ENCODE results near the gene SSBP3. TPM values are rescaled to one million over a fixed set of nuclear protein-coding genes. Genes with fewer than 3 reads are reported as not detected.

SSBP3 gene
- total RNA-seq, 4 donors from 2014 or later, result 17.1 to 25.4 (median 21.5) TPM

DNA sequence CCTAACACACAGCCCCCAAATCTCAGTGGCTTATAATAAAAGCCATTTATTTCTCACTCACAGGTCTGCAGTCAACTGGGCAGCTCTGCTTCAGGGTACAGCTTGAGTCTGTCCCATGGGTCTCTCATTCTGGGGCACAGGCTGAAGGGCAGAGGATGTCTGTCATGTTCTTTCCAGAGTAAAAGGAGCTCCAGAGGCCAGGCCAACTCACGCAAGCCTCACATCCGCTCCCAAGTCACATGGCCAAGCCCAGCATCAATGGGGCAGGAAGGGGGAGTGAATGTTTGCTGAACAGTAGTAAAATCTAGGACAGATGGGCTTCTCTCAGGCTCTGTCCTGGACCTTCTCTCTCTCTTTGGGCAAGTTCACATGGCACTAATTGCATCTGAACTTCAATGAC is 7.1 kb upstream of the SSBP3 start:
- no peak for DNase-seq
- WGBS, 2 donors, result no CpG with 5 or more reads among the region's 2 CpGs
- TF ChIP-seq CTCF (IDR thresholded peaks at IDR 0.05) (no peak), POLR2A (IDR thresholded peaks at IDR 0.05) (no peak)
- H3K4me3 ChIP-seq, result no peak overlapping the region
- intact Hi-C loops (cut with DNase I), result no loop called here
- no peaks in the 10 kb centered on the region for H3K9me3 ChIP-seq
- H3K27ac ChIP-seq, result peak overlapping the region in 3 of 4 donors; percentile 19 to 55 (median 52)
- H3K36me3 ChIP-seq, result no peaks in the 10 kb centered on the region
- H3K27me3 ChIP-seq, result no peaks in the 10 kb centered on the region
- peaks cover 12 to 31% (median 15%) of the 10 kb centered on the region in 3 donors for H3K4me1 ChIP-seq

DNA sequence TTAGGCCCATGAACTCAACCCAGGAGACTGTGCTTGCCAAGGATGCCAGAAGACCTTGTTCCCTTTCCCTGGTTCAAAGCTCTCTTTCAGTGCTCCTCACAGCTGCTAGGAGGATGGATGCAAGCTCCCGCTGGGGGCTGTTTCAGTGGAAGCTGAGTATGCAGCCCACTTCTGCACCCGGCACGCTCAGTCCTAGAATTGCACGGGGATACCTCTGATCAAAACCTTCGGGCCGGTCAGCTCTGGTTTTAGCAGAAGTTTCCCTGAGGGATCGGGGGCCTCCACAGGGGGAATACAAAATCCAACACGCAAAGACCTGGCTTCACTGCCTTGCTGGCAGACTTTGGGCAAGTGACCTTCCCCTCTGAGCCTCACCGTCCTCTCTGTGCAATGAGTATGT is 4.2 kb upstream of the SSBP3 start:
- no peak overlapping the region for H3K4me3 ChIP-seq
- H3K36me3 ChIP-seq, result no peaks in the 10 kb centered on the region
- H3K27ac ChIP-seq, result no peak overlapping the region
- intact Hi-C loops (cut with DNase I), result no loop called here
- 91 to 92% methylated on average over 7 to 8 of the region's 9 CpGs for WGBS, 2 donors
- no peak for DNase-seq
- no peaks in the 10 kb centered on the region for H3K9me3 ChIP-seq
- H3K4me1 ChIP-seq, result peaks cover 18 to 45% (median 21%) of the 10 kb centered on the region in 3 donors
- TF ChIP-seq POLR2A (IDR thresholded peaks at IDR 0.05) (no peak), CTCF (IDR thresholded peaks at IDR 0.05) (no peak)
- no peaks in the 10 kb centered on the region for H3K27me3 ChIP-seq

- Histone ChIP-seq H3K4me1 (peaks cover 23 to 54% (median 26%) of the 10 kb centered on the region in 3 donors), H3K36me3 (no peaks in the 10 kb centered on the region), H3K27me3 (no peaks in the 10 kb centered on the region), H3K27ac (peak overlapping the region; percentile 81 to 97 (median 92)), H3K9me3 (no peaks in the 10 kb centered on the region), H3K4me3 (no peak overlapping the region)
- TF ChIP-seq POLR2A (IDR thresholded peaks at IDR 0.05) (no peak), CTCF (IDR thresholded peaks at IDR 0.05) (no peak)
- 59 to 76% methylated on average over 7 to 8 of the region's 9 CpGs for WGBS, 2 donors
- intact Hi-C loops (cut with DNase I), result loop anchor here (10.0 kb wide), 1 partner anchor 135 kb away; no protein-coding TSS in a partner anchor
- DNase-seq, result no peak
These were observed 3.3 kb upstream of the SSBP3 start for GRCh38 chr1:54409156-54410142.

- no peaks in the 10 kb centered on the region for H3K9me3 ChIP-seq
- no peak for TF ChIP-seq CTCF (IDR thresholded peaks at IDR 0.05)
- no peak for TF ChIP-seq POLR2A (IDR thresholded peaks at IDR 0.05)
- intact Hi-C loops (cut with DNase I), result loop anchor here (10.0 kb wide), 1 partner anchor 134 kb away; no protein-coding TSS in a partner anchor
- WGBS, 2 donors, result 47 to 56% methylated on average over 7 to 9 of the region's 9 CpGs
- H3K4me1 ChIP-seq, result peaks cover 34 to 59% (median 37%) of the 10 kb centered on the region in 3 donors
- H3K27ac ChIP-seq, result peak overlapping the region; percentile 81 to 97 (median 92)
- H3K27me3 ChIP-seq, result no peaks in the 10 kb centered on the region
- H3K4me3 ChIP-seq, result peak overlapping the region in 1 of 4 donors; percentile 38
- no peak for DNase-seq
- no peaks in the 10 kb centered on the region for H3K36me3 ChIP-seq
These were observed 2.2 kb upstream of the SSBP3 start for GRCh38 chr1:54408147-54409066.
